CD4-positive, alpha-beta T cell treated with Interleukin-6 at 100 ng/mL for 8 hours (primary cell): ENCODE results near the gene AOAH.
"Not testable (repeated sequence)": the region's sequence is repeated elsewhere in the genome, so short reads cannot be mapped to it uniquely, and the experiment has no call there.

ENCODE experiments used
- DNase-seq: peaks from one replicate; pipeline ENCODE4 v3.0.0-alpha.2; 2020; ENCODE audit warnings: mixed read lengths, low spot score

Gene AOAH

DNA sequence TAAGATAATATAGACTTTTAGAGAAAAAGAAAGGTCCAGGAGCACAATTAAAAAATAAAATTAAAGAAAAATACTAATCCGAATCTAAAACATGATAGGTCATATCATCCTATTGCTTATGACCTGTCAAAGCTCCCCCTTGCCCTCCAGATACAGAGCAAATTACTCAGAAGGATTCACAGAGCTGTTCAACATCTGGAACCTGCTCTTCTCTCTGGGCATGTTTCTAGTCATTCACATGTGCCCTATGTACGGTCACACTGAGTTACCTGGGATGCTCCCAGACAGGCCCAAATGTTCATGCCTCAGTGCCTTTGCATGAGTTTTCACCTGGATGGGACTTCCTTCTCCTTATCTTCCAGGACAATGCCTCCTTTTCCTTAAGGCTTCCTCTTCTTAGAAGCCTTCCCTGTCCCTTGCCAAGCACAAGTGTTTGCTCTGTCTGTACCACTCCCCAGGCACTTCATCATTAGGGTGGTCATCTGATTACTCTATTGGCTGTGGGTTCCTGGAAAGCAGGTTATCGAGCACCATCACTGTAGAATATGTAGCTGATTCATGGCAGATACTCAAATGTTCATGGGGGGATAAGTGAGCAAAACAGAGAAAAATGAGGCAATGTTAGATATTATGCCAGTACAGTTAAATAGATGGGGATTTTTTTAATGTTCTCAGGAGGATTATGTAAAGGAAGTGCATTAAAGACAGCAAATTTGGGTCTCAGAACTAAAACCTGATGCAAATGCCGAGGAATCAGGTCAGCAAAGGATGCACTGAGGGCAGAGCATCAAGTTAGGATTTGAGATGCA is 12.0 kb upstream of the AOAH start:
- DNase-seq, result no peak

DNA sequence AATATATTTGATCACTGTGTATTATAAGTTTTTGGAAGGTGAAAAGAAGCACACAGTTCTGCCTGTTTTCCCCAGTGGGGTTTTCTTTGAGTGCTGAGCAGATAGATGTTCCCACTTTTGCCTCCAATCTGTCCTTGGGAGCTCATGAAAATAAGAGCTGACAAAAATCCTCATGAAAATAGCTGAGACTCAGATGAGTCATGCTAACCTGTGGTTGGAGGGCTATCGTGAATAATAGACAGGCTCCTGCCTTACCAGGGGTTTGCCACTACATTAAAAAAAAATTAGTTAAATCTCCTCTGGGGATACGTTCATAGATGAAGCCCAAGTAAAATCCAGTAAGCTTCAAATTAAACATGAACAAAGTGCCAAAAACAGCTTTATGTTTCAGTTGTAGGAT is 10.9 kb upstream of the AOAH start:
- no peak for DNase-seq

DNA sequence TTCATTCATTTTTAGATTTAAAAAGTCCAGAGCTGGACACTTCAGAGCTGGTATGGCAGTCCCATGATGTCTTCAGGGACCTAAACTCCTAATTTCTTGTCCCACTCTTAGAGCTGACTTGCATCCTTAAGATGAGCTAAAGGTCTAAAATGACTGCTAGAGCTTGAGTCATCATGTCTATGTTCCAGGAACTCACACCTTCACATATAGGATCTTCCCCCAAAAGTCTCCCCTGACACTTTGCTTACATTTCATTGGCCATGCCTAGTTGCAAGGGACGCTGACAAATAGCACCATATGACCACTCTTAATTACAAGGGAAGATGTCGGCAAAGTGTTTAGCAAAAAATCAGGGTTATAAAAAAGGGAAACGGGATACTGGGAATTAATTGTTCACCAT is 10.4 kb upstream of the AOAH start:
- DNase-seq, result no peak

DNA sequence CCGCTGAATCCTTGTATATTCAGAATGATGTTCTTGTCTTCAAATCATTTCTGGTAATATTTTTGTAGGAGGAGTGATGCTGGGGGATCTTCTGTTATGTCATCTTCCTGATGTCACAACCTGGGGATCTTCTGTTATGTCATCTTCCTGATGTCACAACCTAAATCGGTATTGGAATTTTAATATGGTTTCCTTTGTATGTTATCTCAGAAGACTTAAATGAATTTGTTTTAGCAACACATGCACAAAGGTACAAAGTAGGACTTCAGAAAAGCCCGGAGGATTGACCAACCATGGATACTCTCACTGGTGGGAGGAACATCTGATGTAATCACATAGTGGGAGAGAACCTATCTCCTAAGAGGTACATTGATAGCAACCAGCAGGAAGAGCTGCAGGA is 9.1 kb upstream of the AOAH start:
- DNase-seq, result no peak

DNA sequence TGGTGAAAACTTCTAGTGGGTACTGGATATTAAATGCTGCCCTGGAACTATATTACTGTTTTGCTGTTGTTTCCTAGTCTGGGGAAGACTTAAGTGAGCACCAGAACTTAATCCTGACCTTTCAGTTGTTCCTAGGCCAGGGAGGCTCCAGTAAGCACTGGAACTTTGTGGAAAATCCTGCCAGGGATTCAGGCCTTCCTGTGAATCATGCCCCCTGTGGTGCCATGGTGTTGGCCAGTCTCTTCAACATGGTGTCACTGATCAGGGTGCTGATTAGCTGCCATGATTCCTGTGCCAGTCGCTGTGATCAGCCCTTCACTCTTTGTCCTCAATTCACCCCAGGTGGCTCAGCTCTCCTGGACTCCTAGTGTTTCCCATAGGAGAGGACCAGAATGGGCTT is 8.5 kb upstream of the AOAH start:
- DNase-seq, result no peak

DNA sequence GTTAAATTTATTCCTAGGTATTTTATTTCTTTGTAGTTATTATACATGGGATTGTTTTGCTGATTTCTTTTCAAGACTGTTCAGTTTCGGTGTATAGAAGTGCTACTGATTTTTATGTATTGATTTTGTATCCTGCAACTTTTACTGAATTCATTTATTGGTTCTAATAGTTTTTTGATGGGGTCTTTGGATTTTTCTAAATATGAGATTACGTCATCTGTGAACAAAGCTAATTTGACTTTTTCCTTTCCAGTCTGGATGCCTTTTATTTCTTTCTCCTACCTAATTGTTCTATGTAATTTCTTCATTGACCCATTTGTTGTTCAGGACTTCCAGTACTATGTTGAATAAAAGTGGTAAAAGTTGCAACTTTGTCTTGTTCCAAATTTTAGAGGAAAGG is 5.8 kb upstream of the AOAH start:
- no peak for DNase-seq

DNA sequence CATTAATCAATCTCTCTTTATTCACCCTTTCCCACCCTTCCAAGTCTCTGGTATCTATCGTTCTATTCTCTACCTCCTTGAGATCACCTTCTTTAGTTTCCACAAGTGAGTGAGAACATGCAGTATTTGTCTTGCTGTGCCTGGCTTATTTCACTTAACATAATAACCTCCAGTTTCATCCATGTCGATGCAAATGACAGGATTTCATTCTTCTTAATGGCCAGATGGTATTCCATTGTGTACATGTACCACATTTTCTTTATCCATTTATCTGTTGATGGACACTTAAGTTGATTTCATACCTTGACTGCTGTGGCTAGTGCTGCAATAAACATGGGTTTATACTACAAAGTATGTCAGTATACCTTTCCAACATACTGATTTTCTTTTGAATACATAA is 3.8 kb upstream of the AOAH start:
- DNase-seq, result no peak

DNA sequence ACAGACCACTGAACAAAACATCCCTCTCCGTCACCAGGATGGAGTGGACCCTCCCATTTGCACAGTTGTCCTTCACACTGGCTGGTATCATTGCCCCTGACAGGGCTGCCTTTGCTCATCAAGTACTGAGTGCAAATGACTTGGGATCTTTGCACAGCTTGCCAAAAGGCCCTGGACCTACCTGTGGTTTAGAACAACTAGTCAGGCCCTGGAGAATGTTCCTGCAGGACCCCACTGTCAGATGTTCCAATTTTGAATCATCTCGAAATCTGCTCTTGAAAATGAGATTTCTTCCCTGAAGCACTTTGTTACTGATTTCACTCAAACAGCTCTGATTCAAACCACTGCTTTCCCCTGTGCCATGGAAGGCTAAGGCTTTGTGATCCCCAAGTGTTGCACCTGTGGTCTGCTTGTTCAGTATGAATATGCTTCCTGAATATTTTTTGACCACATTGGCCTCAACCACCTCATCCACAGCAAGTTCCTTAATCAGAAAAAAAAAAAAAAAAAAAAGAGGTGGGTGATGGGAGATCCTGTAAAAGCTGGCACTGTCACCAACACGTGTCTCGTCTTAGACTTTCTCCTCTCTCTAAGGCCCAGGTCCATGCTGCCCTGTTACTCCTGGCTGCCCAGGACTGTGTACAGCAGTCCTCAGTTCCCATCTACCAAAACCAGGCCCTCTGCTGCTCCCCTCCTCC is 2.7 kb upstream of the AOAH start:
- no peak for DNase-seq

DNA sequence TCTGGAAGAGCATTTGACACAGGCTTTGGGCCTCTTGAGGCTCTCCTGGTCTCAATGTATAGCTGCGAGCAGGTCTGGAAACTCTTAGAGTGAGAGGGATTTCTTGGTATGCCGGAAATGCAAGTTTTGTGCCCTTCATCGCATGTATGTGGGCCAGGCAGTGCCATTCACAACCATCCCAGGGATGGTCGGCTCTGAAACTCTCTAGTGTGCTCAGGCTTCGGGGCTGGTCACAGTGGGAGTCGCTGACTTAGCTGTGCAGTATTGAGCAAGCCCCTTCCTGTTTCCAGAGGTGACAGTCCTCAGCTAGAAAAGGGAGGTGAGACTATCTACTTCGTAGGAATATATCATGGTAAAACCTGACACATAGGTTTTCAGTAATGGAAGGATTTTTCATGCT is 2.0 kb upstream of the AOAH start:
- DNase-seq, result no peak

DNA sequence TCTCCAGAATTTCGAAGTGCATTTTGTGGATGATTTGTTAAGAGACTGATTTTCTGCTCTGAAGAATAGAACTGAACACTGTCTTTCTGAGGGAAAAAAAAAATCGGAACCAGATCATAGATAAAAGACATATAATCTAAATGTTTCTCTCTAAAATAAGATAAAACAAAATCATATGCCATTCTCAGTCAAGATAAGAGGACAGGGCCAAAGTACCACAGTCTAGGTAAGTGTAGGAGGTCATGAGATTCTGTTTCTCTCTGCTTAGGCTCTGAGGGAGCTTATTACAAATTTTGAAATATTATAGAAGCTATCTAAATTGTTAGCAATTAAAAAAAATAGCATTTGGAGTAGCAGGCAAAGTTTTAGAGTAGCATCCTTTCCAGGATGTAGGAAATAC is 702 bp upstream of the AOAH start:
- no peak for DNase-seq

DNA sequence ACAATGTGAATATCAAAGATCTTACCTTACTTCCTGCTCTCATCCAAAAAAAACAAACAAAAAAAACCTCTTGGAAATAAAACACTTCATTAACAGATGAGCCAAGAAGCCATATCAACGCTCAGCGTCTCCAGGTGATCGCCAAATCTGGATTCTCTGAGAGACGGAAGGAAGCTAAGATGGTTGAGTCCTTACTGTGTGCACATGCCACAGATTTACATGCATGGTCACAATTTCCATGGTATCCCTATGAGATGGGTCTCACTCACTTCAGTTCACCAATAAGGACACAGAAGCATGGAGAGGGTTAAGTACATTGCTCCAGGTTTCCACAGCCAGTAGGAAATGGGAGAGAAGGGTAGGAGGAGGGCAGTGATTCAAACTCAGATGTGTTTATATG is 1.0 kb downstream of the AOAH start:
- no peak for DNase-seq

DNA sequence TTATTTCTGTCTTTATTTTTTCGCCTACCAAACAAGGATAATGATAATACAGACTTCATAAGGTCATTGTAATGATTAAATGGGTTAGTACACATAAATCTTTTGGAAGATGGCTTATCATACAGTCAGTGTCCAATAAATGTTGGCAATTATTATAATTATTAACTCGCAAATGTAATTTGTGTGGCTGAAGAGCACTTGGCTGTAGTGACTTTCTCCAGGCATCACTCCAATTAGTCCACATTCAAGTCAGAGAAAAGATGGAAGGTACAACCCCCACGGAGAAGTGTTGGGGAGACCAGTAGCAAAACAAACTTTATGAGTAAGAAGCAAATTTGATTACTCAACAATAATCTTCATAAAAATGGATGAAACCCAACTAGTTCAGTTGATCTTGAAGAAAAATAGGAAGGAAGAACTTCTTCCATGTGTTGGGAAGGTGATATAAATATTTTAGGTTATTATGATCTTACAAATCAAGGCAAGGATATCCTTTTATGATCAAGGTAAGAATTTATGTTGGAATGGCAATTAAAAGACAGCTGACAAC is 5.1 kb downstream of the AOAH start:
- DNase-seq, result no peak

DNA sequence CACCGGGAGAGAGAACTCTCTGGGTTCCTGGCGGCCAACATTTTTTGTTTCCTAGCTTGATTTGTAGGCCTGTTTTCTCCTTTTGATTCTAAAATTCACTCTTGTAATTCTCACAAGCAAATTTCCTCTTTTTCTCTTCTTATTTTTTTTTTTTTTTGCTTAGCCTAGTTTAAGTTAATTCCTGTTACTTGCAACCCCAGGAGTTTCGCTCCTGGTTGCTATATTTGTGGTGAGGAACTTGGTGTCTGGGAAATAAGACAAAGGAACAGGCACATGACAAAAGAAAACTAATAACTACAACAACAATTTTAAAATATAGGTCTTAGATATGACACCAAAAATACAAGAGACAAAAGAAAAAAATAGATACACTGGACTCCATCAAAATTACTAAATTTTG is 6.7 kb downstream of the AOAH start:
- no peak for DNase-seq

DNA sequence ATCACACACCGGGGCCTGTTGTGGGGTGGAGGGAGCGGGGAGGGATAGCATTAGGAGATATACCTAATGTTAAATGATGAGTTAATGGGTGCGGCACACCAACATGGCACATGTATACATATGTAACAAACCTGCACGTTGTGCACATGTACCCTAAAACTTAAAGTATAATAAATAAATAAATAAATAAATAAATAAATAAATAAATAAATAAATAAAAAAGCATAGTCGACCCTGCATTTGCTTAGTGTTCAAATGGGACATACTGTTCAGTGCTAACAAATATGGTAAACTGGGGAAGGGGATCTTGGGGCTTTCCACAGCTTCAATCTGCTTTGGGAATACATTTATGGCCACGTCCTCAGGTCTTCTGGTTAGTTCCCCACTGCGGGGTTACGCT is 7.5 kb downstream of the AOAH start:
- DNase-seq, result not testable (repeated sequence)

DNA sequence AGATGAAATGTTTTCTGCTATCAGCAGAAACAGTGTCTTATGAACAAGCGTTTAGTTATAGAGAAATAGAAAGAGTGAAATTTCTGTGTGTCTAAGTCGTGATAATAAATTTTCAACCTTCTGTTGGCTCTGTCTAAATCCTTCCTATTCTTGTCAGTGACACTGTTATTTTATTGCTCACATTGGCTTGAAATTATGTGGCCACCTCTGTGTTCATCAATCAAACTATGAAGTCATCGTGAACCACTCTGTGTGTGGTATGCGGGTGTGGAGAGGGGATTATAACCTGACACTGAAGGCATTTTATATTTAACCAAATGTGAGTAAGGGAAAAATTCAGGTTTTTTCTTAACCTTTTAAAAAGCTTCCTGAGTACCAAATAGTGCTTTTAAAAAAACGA is 12.3 kb downstream of the AOAH start:
- no peak for DNase-seq

DNA sequence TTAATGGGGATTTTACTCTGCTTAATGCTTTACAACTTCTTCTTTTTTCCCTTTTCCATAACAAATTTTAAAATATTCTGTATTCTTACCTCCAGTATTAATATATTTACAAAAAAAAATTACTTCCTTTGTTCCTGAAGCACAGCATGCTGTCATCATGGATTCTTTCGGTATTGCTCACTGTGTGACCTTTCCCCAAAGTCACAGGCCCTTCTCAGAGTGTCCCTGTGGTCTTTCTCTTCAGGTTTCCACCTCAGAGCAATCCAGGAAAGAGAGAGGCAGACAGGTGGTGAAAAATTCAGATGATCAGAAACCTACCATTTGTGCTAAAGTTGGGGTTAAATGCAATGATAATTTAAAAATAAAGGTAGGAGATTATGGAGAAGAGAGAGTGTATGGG is 13.0 kb downstream of the AOAH start:
- DNase-seq, result no peak

DNA sequence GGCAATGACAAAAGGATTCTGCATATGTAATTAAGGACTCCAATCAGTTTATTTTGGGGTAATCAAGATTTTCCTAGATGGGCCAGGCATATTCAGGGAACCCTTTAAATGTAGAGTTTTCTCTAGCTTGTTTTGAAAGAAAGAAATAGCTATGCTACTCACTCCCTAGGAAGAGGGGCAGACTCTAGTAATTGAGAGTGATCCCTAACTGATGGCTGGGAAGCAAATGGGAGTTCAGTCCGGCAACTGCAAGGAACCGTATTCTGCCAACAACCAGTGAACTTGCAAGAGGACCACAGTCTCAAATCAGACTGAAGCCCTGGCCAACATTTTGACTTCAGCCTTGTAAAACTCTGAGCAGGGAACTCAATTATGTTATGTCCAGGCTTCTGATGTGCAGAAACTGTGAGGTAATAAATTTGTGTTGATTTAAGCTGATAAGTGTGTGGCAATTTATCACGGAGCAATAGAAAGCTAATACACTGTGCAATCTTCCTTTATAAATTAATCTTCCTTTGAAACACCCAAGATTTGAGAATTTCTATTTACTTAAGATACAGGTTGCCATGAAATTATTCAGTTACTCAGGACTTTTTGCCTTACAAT is 14.0 kb downstream of the AOAH start:
- DNase-seq, result no peak

DNA sequence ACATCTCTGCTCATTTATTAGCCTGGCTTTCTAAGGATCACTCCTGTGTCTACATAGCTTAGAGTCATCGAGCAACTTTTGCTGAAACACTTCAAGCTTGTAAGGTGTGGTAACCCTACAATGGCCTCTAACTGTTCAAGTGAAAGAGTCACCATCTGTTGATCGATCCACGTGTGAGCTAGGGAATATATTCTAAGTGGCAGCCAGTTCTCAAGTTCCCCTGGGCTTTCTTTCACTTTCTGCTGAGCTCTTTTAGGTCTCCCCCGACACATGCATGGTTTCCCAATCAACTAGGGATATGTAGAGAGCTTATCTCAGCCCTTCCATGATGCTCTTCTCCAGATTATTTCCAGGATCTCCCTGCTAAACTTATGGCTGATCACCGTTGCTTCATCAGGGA is 15.5 kb downstream of the AOAH start:
- DNase-seq, result no peak

DNA sequence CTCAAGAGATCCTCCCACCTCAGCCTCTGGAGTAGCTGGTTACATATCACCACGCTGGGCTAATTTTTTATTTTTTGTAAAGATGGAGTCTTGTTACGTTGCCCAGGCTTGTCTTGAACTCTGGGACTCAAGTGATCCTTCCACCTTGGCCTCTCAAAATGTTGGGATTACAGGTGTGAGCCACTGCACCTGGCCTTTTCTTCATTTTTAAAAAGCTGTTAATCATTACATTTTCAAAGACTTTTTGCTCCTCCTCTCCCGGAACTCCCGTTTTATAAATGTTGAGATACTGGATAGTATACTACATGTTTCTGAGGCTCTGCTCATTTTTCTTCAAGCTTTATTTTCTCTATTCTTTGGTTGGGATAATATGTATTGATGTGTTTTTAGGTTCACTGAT is 16.4 kb downstream of the AOAH start:
- DNase-seq, result no peak

DNA sequence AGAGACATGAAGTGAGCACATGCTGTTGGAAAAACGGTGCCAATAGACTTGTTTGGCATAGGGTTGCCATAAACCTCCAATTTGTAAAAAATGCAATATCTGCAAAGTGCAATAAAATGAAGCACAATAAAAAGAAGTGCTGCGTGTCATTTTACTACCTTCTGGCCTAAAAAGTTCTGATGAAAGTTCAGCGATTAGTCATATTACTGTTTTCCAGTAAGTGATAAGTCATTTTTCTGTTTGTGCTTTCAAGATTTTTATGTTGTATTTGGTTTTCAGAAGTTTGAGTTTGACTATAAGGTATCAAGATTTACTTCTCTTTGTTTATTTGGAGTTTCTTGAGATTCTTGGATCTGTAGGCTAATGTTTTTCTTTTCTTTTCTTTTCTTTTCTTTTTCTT is 16.8 kb downstream of the AOAH start:
- DNase-seq, result no peak

DNA sequence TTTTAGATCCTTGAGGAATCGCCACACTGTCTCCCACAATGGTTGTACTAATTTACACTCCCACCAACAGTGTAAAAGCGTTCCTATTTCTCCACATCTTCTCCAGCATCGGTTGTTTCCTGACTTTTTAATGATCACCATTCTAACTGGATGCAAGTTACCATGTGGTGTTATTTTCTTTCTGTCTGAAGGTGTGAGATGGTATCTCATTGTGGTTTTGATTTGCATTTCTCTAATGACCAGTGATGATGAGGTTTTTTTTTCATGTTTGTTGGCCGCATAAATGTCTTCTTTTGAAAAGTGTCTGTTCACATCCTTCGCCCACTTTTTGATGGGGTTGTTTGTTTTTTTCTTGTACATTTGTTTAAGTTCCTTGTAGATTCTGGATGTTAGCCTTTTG is 20.4 kb downstream of the AOAH start:
- DNase-seq, result not testable (repeated sequence)

DNA sequence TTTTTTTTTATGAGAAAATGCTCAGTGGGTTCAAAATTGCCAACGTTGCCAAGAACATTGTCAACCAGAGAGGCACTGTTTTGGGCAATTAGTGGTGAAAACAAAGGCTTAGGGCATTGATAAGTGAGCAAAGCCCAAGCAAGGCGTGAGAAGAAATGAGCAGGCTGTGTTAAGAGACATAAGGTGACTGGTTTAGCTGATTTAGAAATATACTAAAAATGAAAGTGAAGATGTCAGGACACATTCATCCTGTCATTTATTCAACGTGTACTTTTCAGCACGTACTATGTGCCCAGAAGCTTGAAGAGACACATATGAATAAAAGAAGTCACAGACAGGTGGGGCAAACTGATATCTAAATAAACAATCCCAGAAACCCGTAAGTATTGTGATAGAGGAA is 31.8 kb downstream of the AOAH start:
- no peak for DNase-seq

DNA sequence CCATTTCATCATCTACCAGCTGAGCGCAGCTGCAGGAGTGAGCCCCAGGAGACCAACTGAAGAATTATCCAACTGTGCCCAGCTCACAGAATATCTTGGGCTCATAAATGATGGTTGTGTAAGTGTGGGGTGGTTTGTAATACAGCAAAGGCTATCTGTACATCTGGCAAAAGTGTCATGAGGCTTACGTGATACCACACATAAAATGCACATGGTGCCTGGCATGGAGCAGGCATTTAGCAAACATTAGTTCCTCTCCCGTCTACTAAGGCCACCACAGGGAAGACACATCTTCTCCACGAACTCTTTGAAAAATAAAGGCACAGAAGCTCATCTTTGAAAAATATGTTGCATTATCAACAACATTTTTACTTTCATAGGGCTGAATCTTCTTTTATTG is 32.3 kb downstream of the AOAH start:
- no peak for DNase-seq
